Bronchial epithelial cell (primary cell): Measurements from ENCODE around the gene KIAA0319L. TPM values are rescaled to one million over a fixed set of nuclear protein-coding genes. Genes with fewer than 3 reads are reported as not detected.
"Not testable (repeated sequence)": the region's sequence is repeated elsewhere in the genome, so short reads cannot be mapped to it uniquely, and the experiment has no call there.

Source experiments
- DNase-seq: peaks from one replicate; pipeline ENCODE4 v3.0.0-alpha.2; 2010; ENCODE audit warnings: low read depth
- FAIRE-seq: peaks from 2 replicates; lab custom pipeline; 2011; peaks lifted over from hg19 to GRCh38; lab: Jason Lieb, UNC
- H3K27me3 ChIP-seq: 2 replicates; pipeline ENCODE4 v1.5.1; 2011; ENCODE audit warnings: low read length; ENCODE audit not compliant: control insufficient read depth, insufficient read depth
- H3K36me3 ChIP-seq: 2 replicates; pipeline ENCODE4 v1.5.1; 2011; ENCODE audit warnings: low read length; ENCODE audit not compliant: control insufficient read depth, insufficient read depth
- H3K4me3 ChIP-seq: 2 replicates; pipeline ENCODE4 v1.5.1; 2011; ENCODE audit warnings: mild to moderate bottlenecking, low read depth, low read length, control low read depth
- CTCF ChIP-seq: IDR thresholded peaks from 2 replicates; pipeline ENCODE4 v1.5.1; 2011; ENCODE audit warnings: mild to moderate bottlenecking, moderate library complexity, low read length, control low read depth, inconsistent platforms; ENCODE audit not compliant: insufficient read depth, severe bottlenecking
- total RNA-seq: library from RNA; depleted of rRNA; stranded (reverse); fragments of >200 nt; gene quantifications from 2 replicates; pipeline ENCODE4 v1.2.1, GENCODE V29; 2014

Gene KIAA0319L
- total RNA-seq, 1 donor from 2014 or later: 26.6 TPM

GRCh38 chr1:35588197-35588910, 31.2 kb upstream of the KIAA0319L start:
- FAIRE-seq (no peak), DNase-seq (no peak)
- TF ChIP-seq CTCF: no peak
- no peaks in the 10 kb centered on the region for H3K36me3 ChIP-seq
- H3K4me3 ChIP-seq: no peak overlapping the region
- H3K27me3 ChIP-seq: no peaks in the 10 kb centered on the region

GRCh38 chr1:35587736-35588135, 30.5 kb upstream of the KIAA0319L start:
- FAIRE-seq: no peak
- Histone ChIP-seq H3K36me3 (no peaks in the 10 kb centered on the region), H3K4me3 (no peak overlapping the region), H3K27me3 (no peaks in the 10 kb centered on the region)
- no peak for TF ChIP-seq CTCF
- DNase-seq: no peak

- TF ChIP-seq CTCF: no peak
- no peaks in the 10 kb centered on the region for H3K36me3 ChIP-seq
- no peaks in the 10 kb centered on the region for H3K27me3 ChIP-seq
- FAIRE-seq: no peak
- H3K4me3 ChIP-seq: no peak overlapping the region
- DNase-seq: no peak
These were observed 29.6 kb upstream of the KIAA0319L start for GRCh38 chr1:35586808-35587207.

GRCh38 chr1:35585805-35586204, 28.6 kb upstream of the KIAA0319L start:
- H3K27me3 ChIP-seq, H3K36me3 ChIP-seq, DNase-seq, H3K4me3 ChIP-seq, FAIRE-seq: not testable (repeated sequence)

GRCh38 chr1:35585281-35585680, 28.1 kb upstream of the KIAA0319L start:
- DNase-seq (no peak), FAIRE-seq (no peak)
- Histone ChIP-seq H3K4me3 (no peak overlapping the region), H3K36me3 (no peaks in the 10 kb centered on the region), H3K27me3 (no peaks in the 10 kb centered on the region)
- no peak for TF ChIP-seq CTCF

GRCh38 chr1:35581621-35582020, 24.4 kb upstream of the KIAA0319L start:
- H3K36me3 ChIP-seq, FAIRE-seq, H3K4me3 ChIP-seq, DNase-seq, H3K27me3 ChIP-seq: not testable (repeated sequence)

GRCh38 chr1:35580949-35581388, 23.8 kb upstream of the KIAA0319L start:
- TF ChIP-seq CTCF: no peak
- no peaks in the 10 kb centered on the region for H3K36me3 ChIP-seq
- no peak for FAIRE-seq
- no peaks in the 10 kb centered on the region for H3K27me3 ChIP-seq
- DNase-seq: no peak
- no peak overlapping the region for H3K4me3 ChIP-seq
